Nephron progenitor cell (in vitro differentiated cells): ENCODE data around the gene RHBDD2.
A peak's percentile ranks its signal among the peaks of the same experiment; 100 is the strongest.

ENCODE experiments used
- DNase-seq: peaks from one replicate; pipeline ENCODE4 v3.0.0; 2021
- H3K27ac Mint-ChIP-seq: 2 replicates; pipeline ENCODE4 v1.8.0; 2021; ENCODE audit warnings: mild to moderate bottlenecking, moderate library complexity, mixed read lengths
- H3K27me3 Mint-ChIP-seq: 2 replicates; pipeline ENCODE4 v1.8.0; 2021; ENCODE audit warnings: mild to moderate bottlenecking, low read depth, mixed read lengths; ENCODE audit not compliant: poor library complexity
- H3K36me3 Mint-ChIP-seq: 2 replicates; pipeline ENCODE4 v1.8.0; 2021; ENCODE audit warnings: low read depth, mixed read lengths
- H3K4me1 Mint-ChIP-seq: 2 replicates; pipeline ENCODE4 v1.8.0; 2021; ENCODE audit warnings: mixed read lengths
- H3K4me3 Mint-ChIP-seq: 2 replicates; pipeline ENCODE4 v1.8.0; 2021; ENCODE audit warnings: mild to moderate bottlenecking, moderate library complexity, mixed read lengths
- H3K9me3 Mint-ChIP-seq: 2 replicates; pipeline ENCODE4 v1.8.0; 2021; ENCODE audit warnings: mild to moderate bottlenecking, moderate library complexity, mixed read lengths
- CTCF ChIP-seq: fragments of 200-600 bp; sonication (generic); IDR thresholded peaks from 2 replicates; pipeline ENCODE4 v1.5.0; 2021; ENCODE audit warnings: antibody characterized with exemption

Gene RHBDD2

GRCh38 chr7:75920431-75921161 lies 41.8 kb downstream of the RHBDD2 start:
- Mint-ChIP-seq H3K27me3 (no peaks in the 10 kb centered on the region), H3K27ac (peak overlapping the region; percentile 71), H3K9me3 (no peaks in the 10 kb centered on the region), H3K4me3 (no peak overlapping the region), H3K4me1 (peaks cover 58% of the 10 kb centered on the region), H3K36me3 (peaks cover 18% of the 10 kb centered on the region)
- no peak for TF ChIP-seq CTCF
- no peak for DNase-seq

GRCh38 chr7:75921479-75921878 lies 42.6 kb downstream of the RHBDD2 start:
- DNase-seq: peak; percentile 16
- Mint-ChIP-seq H3K27me3 (no peaks in the 10 kb centered on the region), H3K4me3 (no peak overlapping the region), H3K36me3 (peaks cover 18% of the 10 kb centered on the region), H3K9me3 (no peaks in the 10 kb centered on the region), H3K27ac (peak overlapping the region; percentile 72), H3K4me1 (peaks cover 49% of the 10 kb centered on the region)
- TF ChIP-seq CTCF: no peak

- no peak for DNase-seq
- H3K4me3 Mint-ChIP-seq: no peak overlapping the region
- peak overlapping the region; percentile 68 for H3K27ac Mint-ChIP-seq
- H3K4me1 Mint-ChIP-seq: peaks cover 48% of the 10 kb centered on the region
- TF ChIP-seq CTCF: no peak
- peaks cover 18% of the 10 kb centered on the region for H3K36me3 Mint-ChIP-seq
- H3K9me3 Mint-ChIP-seq: no peaks in the 10 kb centered on the region
- no peaks in the 10 kb centered on the region for H3K27me3 Mint-ChIP-seq
Observed at GRCh38 chr7:75922966-75923603, 44.3 kb downstream of the RHBDD2 start.

GRCh38 chr7:75924256-75924655 lies 45.4 kb downstream of the RHBDD2 start:
- Mint-ChIP-seq H3K9me3 (no peaks in the 10 kb centered on the region), H3K4me1 (peaks cover 38% of the 10 kb centered on the region), H3K36me3 (peaks cover 22% of the 10 kb centered on the region), H3K4me3 (no peak overlapping the region), H3K27ac (no peak overlapping the region), H3K27me3 (no peaks in the 10 kb centered on the region)
- no peak for TF ChIP-seq CTCF
- no peak for DNase-seq

- no peak for DNase-seq
Observed at GRCh38 chr7:75924889-75925288, 46.1 kb downstream of the RHBDD2 start.

More at GRCh38 chr7:75924889-75925288, 46.1 kb downstream of the RHBDD2 start:
- Mint-ChIP-seq H3K4me3 (no peak overlapping the region), H3K27ac (peak overlapping the region; percentile 83), H3K36me3 (peaks cover 27% of the 10 kb centered on the region), H3K27me3 (no peaks in the 10 kb centered on the region), H3K4me1 (peaks cover 32% of the 10 kb centered on the region), H3K9me3 (peaks cover 2% of the 10 kb centered on the region)
- no peak for TF ChIP-seq CTCF
